ENCODE measurements around the gene PLEKHB2. TPM values are rescaled to one million over a fixed set of nuclear protein-coding genes. Genes with fewer than 3 reads are reported as not detected.

The PLEKHB2 gene
- total and polyA plus RNA-seq, 2 donors (not counting 1 experiment from before 2014, with no cell fraction given): 16.3 to 39.5 TPM

GRCh38 chr2:131105950-131106801 lies 1.0 kb downstream of the PLEKHB2 start:
- H3K27ac Mint-ChIP-seq: peak overlapping the region; percentile 93
- peaks cover 36% of the 10 kb centered on the region for H4K20me1 ChIP-seq (ENCODE audit: control insufficient read depth, insufficient read depth, low read length, poor library complexity, severe bottlenecking)
- intact Hi-C loops (cut with micrococcal nuclease): loop anchor here (1.0 to 10.0 kb wide), 3 partner anchors 282 to 761 kb away; partner anchors contain the start of genes IMP4 and MZT2A
- H3K79me2 ChIP-seq (ENCODE audit: control insufficient read depth, insufficient read depth, low read length): peaks cover 61% of the 10 kb centered on the region
- WGBS (ENCODE audit: insufficient coverage): 0% methylated on average over 3 of the region's 19 CpGs
- H3K4me1 Mint-ChIP-seq: peaks cover 49% of the 10 kb centered on the region
- peak overlapping the region; percentile 96 for H3K4me2 ChIP-seq (replicated peaks; ENCODE audit: low read depth, low read length, poor library complexity, severe bottlenecking)
- H3K27me3 ChIP-seq (replicated peaks in 1 of 4; ENCODE audit: control extremely low read depth in 1 of 4, control insufficient read depth in 3 of 4, insufficient read depth in 4 of 4, low read length in 3 of 4): no peaks in the 10 kb centered on the region
- no peaks in the 10 kb centered on the region for H3K9me3 ChIP-seq (ENCODE audit: control extremely low read depth in 1 of 3, control insufficient read depth in 2 of 3, insufficient read depth in 1 of 3, low read length in 2 of 3)
- TF ChIP-seq CTCF (IDR thresholded peaks at IDR 0.05): no peak
- no peak for TF ChIP-seq EZH2 (IDR thresholded peaks at IDR 0.05; ENCODE audit: borderline replicate concordance, insufficient read depth, low read depth, low read length, poor library complexity, severe bottlenecking)
- H3K27me3 Mint-ChIP-seq: no peaks in the 10 kb centered on the region
- DNase-seq (peak; percentile 52), ATAC-seq (ENCODE audit: low read depth) (peak; percentile 9)
- ChIA-PET POLR2A (interaction anchor here (5.2 kb wide), 1 partner anchor 12 kb away, joined by 37 read pairs; the partner anchor contains the start of gene FAM168B), CTCF (no interaction called here)
- H3K4me3 Mint-ChIP-seq: peak overlapping the region; percentile 97
- H3K4me1 ChIP-seq (ENCODE audit: control insufficient read depth in 2 of 2, insufficient read depth in 2 of 2, low read length in 2 of 2): peaks cover 19 to 20% of the 10 kb centered on the region in 2 donors
- H3K9me3 Mint-ChIP-seq (ENCODE audit: insufficient read depth): no peaks in the 10 kb centered on the region
- peak overlapping the region; percentile 80 to 91 for H3K27ac ChIP-seq (ENCODE audit: low read length in 2 of 2)
- H3K4me3 ChIP-seq (ENCODE audit: control extremely low read depth in 1 of 5, extremely low read depth in 1 of 5, insufficient read depth in 1 of 5, low read depth in 2 of 5, low read length in 4 of 5): peak overlapping the region; percentile 36 to 99 (median 91)
- H2AFZ ChIP-seq (ENCODE audit: insufficient read depth, low read depth, low read length, poor library complexity, severe bottlenecking): peak overlapping the region; percentile 87
- peak overlapping the region; percentile 89 for H3K9ac ChIP-seq (ENCODE audit: low read length)
- H3K36me3 ChIP-seq (replicated peaks in 1 of 2; ENCODE audit: control extremely low read depth in 1 of 2, control insufficient read depth in 1 of 2, extremely low read depth in 1 of 2, insufficient read depth in 2 of 2, low read length in 1 of 2): peaks cover 0 to 8% of the 10 kb centered on the region in 2 experiments

- no peak overlapping the region for H2AFZ ChIP-seq (ENCODE audit: insufficient read depth, low read depth, low read length, poor library complexity, severe bottlenecking)
- peaks cover 96% of the 10 kb centered on the region for H3K79me2 ChIP-seq (ENCODE audit: control insufficient read depth, insufficient read depth, low read length)
- Mint-ChIP-seq H3K4me1 (peaks cover 45% of the 10 kb centered on the region), H3K27ac (no peak overlapping the region), H3K9me3 (ENCODE audit: insufficient read depth) (peaks cover 10% of the 10 kb centered on the region), H3K27me3 (no peaks in the 10 kb centered on the region), H3K4me3 (no peak overlapping the region)
- H3K9ac ChIP-seq (ENCODE audit: low read length): no peak overlapping the region
- no peaks in the 10 kb centered on the region for H3K4me1 ChIP-seq (ENCODE audit: control insufficient read depth in 2 of 2, insufficient read depth in 2 of 2, low read length in 2 of 2)
- no peak for TF ChIP-seq CTCF (IDR thresholded peaks at IDR 0.05)
- TF ChIP-seq EZH2 (IDR thresholded peaks at IDR 0.05; ENCODE audit: borderline replicate concordance, insufficient read depth, low read depth, low read length, poor library complexity, severe bottlenecking): no peak
- no peak overlapping the region for H3K27ac ChIP-seq (ENCODE audit: low read length in 2 of 2)
- ATAC-seq (ENCODE audit: low read depth) (no peak), DNase-seq (no peak)
- H4K20me1 ChIP-seq (ENCODE audit: control insufficient read depth, insufficient read depth, low read length, poor library complexity, severe bottlenecking): peaks cover 44% of the 10 kb centered on the region
- peaks cover 1 to 5% (median 4%) of the 10 kb centered on the region in 3 donors for H3K9me3 ChIP-seq (ENCODE audit: control extremely low read depth in 1 of 3, control insufficient read depth in 2 of 3, insufficient read depth in 1 of 3, low read length in 2 of 3)
- ChIA-PET CTCF (no interaction called here), POLR2A (no interaction called here)
- H3K36me3 ChIP-seq (replicated peaks in 1 of 2; ENCODE audit: control extremely low read depth in 1 of 2, control insufficient read depth in 1 of 2, extremely low read depth in 1 of 2, insufficient read depth in 2 of 2, low read length in 1 of 2): peaks cover 4 to 21% of the 10 kb centered on the region in 2 experiments
- no peak overlapping the region for H3K4me3 ChIP-seq (ENCODE audit: control extremely low read depth in 1 of 5, extremely low read depth in 1 of 5, insufficient read depth in 1 of 5, low read depth in 2 of 5, low read length in 4 of 5)
- no CpG with 5 or more reads among the region's 2 CpGs for WGBS (ENCODE audit: insufficient coverage)
- no peaks in the 10 kb centered on the region for H3K27me3 ChIP-seq (replicated peaks in 1 of 4; ENCODE audit: control extremely low read depth in 1 of 4, control insufficient read depth in 3 of 4, insufficient read depth in 4 of 4, low read length in 3 of 4)
- intact Hi-C loops (cut with micrococcal nuclease): no loop called here
- no peak overlapping the region for H3K4me2 ChIP-seq (replicated peaks; ENCODE audit: low read depth, low read length, poor library complexity, severe bottlenecking)
Observed at GRCh38 chr2:131112529-131112928, 7.4 kb downstream of the PLEKHB2 start.

Data from B cell (primary cell).